Gastroesophageal sphincter (tissue), 4 donors: ENCODE measurements around the gene FBXO31. TPM values are rescaled to one million over a fixed set of nuclear protein-coding genes. Genes with fewer than 3 reads are reported as not detected.

ENCODE experiments used
- ATAC-seq: fragments of 150-250 bp; one replicate; pipeline ENCODE4 v1.9.1; 2016; ENCODE audit warnings: mild to moderate bottlenecking, moderate library complexity
- H3K27ac ChIP-seq, 4 donors: fragments of 200-600 bp; sonication (generic) in 3 of 4; 1 replicate in 3 of 4; 2 replicates in 1 of 4; pipeline ENCODE4 v1.5.1; 2016 to 2019
- H3K27me3 ChIP-seq: fragments of 200-600 bp; sonication (generic); one replicate; pipeline ENCODE4 v1.5.1; 2019
- H3K36me3 ChIP-seq, 2 donors: fragments of 200-600 bp; sonication (generic); one replicate each; pipeline ENCODE4 v1.5.1; 2019; ENCODE audit warnings: control low read depth in 1 of 2
- H3K4me1 ChIP-seq, 3 donors: fragments of 200-600 bp; sonication (generic); 1 replicate in 2 of 3; 2 replicates in 1 of 3; pipeline ENCODE4 v1.5.1; 2016 to 2019; ENCODE audit warnings: control low read depth in 2 of 3
- H3K4me3 ChIP-seq, 2 donors: fragments of 200-600 bp; sonication (generic); one replicate each; pipeline ENCODE4 v1.5.1; 2019; ENCODE audit warnings: mild to moderate bottlenecking in 1 of 2, moderate library complexity in 1 of 2
- H3K9me3 ChIP-seq, 3 donors: fragments of 200-600 bp; sonication (generic); one replicate each; pipeline ENCODE4 v1.5.1; 2017 to 2019; ENCODE audit warnings: control low read depth in 2 of 3
- CTCF ChIP-seq, 4 experiments: fragments of 200-600 bp in 2 of 4; fragments of 450-650 bp in 2 of 4; sonication (generic) in 1 of 4; IDR thresholded peaks; one replicate each; pipeline ENCODE4 v1.5.1; 2017 to 2019; ENCODE audit warnings: antibody characterized with exemption in 4 of 4, mild to moderate bottlenecking in 2 of 4, moderate library complexity in 2 of 4
- EP300 ChIP-seq: sonication (generic); formaldehyde crosslinking; IDR thresholded peaks from one replicate; pipeline ENCODE4 v1.6.1; 2017; ENCODE audit warnings: antibody characterized with exemption, mild to moderate bottlenecking
- POLR2A ChIP-seq, 2 donors: fragments of 450-650 bp; IDR thresholded peaks; one replicate each; pipeline ENCODE4 v1.6.1; 2017; ENCODE audit warnings: antibody characterized with exemption in 2 of 2, mild to moderate bottlenecking in 2 of 2, moderate library complexity in 1 of 2
- POLR2AphosphoS5 ChIP-seq: sonication (generic); formaldehyde crosslinking; IDR thresholded peaks from one replicate; pipeline ENCODE4 v1.6.1; 2017; ENCODE audit warnings: antibody characterized with exemption
- WGBS, 2 donors: methylation state at CpG; one replicate each; pipeline ENCODE4 v1.1.5; 2018; ENCODE audit warnings: low coverage in 1 of 2; 5-methylcytosine and 5-hydroxymethylcytosine counted together
- total RNA-seq, 4 donors: library from RNA; depleted of rRNA; stranded (reverse); fragments of >200 nt; gene quantifications; one replicate each; pipeline ENCODE4 v1.1.0, GENCODE V29; 2016

The FBXO31 gene
- total RNA-seq, 4 donors from 2014 or later: 69.2 to 141 (median 85.1) TPM

DNA sequence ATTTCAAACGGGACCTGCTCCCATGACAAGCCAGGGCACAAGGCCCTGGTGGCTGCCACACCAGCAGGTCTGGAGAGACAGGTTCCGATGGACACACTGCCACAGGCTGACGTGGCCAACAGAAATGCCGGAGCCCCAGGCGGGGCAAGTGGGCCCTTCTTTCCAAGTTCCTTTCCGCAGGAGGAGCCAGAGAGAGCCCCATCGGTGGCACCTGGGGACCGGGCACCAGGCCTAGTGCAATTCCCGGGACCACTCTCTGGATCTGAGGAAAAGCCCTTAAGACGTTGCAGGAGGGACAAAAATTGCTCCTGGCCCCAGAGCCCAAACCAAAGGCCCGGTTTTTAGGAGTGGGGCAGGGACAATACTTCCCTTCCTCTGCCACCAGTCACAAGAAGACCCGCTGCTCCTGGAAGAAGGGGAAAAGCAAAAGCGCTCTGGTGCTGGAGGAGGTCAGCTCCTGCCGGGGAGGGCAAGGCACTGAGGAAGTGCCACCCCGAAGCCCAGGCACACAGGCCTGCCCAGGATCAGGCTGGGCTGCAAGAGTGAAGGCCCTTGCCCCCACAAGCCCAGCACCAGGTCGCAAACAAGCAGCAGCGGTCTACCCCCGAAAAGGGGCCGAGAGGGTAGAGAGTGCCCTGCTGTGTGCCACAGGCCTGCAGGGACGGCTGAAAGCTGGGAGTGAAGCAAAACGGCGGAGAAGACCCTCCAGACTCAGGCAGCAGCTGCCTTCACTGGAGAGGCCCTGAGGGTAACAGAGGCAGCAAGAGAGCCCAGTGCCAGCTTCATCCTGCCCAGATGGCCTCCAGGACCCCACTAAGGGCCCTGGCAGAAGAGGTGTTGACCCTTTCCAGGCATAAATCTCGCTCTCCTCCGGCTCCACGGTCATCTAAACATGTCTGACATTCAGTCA is 37.7 kb upstream of the FBXO31 start:
- Histone ChIP-seq H3K36me3 (peaks cover 0 to 97% of the 10 kb centered on the region in 2 donors), H3K27me3 (no peaks in the 10 kb centered on the region), H3K27ac (no peak overlapping the region), H3K9me3 (no peaks in the 10 kb centered on the region), H3K4me3 (no peak overlapping the region), H3K4me1 (peaks cover 0 to 10% (median 0%) of the 10 kb centered on the region in 3 donors)
- no peak for TF ChIP-seq EP300
- no peak for TF ChIP-seq POLR2AphosphoS5
- no peak for TF ChIP-seq POLR2A (IDR thresholded peaks at IDR 0.05)
- no peak for TF ChIP-seq CTCF (IDR thresholded peaks at IDR 0.05)
- 88 to 100% methylated on average over 4 to 6 of the region's 25 CpGs for WGBS, 2 donors
- no peak for ATAC-seq

DNA sequence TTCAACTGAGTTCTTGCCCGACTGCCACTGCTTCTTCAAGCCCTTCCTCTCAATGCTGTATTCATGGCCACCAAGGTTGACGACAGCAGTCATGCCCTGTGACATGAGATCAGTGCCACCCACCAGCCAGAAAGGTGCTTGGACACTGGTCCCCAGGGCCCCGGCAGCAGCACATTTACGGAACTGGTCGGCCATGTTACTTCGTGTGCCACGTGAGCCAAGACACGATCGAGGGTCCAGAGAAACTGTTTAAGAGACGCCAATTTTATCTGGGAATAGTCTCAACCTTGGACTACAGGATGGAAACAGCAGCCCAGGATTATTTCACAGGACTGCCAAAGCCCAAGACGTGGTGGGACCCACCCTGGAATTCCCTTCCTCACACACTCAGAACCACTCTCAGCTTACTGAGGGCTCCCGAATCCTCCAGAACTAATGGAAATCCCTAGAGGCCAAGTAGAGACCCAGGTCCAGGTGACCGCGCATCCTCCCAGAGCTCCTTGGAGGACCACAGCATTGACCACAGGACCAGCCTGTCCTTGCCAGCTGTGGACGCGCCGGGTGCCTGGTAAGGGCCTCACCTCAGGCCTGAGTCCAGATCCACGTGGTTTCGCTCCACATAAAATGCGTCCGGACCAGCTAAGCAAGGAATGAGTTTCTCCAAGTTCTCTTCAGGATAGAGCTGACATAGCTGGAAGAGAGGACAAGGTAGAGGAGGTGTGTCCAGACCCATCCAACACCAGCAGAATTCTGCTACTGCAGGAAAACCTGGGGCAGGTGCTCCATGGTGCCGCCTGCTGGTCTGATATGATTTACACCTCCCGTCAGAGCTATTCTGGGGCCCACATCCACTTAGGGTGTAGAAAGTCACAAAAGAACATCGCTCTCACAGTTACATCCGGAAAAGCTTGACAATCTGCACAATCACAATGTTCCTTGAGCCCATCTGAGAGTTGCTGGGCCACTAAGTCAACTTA is 36.7 kb upstream of the FBXO31 start:
- peaks cover 0 to 99% of the 10 kb centered on the region in 2 donors for H3K36me3 ChIP-seq

GRCh38 chr16:87418644-87419043 is 35.1 kb upstream of the FBXO31 start:
- 76 to 81% methylated on average over 6 of the region's 6 CpGs for WGBS, 2 donors
- no peak for ATAC-seq
- TF ChIP-seq EP300 (no peak), POLR2AphosphoS5 (no peak), CTCF (IDR thresholded peaks at IDR 0.05) (no peak), POLR2A (IDR thresholded peaks at IDR 0.05) (no peak)
- Histone ChIP-seq H3K4me3 (no peak overlapping the region), H3K36me3 (peaks cover 0 to 100% of the 10 kb centered on the region in 2 donors), H3K4me1 (peaks cover 0 to 5% (median 0%) of the 10 kb centered on the region in 3 donors), H3K27me3 (no peaks in the 10 kb centered on the region), H3K9me3 (no peaks in the 10 kb centered on the region), H3K27ac (no peak overlapping the region)

More for the DNA sequence above, 36.7 kb upstream of the FBXO31 start:
- Histone ChIP-seq H3K4me3 (no peak overlapping the region), H3K4me1 (peaks cover 0 to 5% (median 0%) of the 10 kb centered on the region in 3 donors), H3K9me3 (no peaks in the 10 kb centered on the region), H3K27me3 (no peaks in the 10 kb centered on the region), H3K27ac (no peak overlapping the region)
- 85 to 88% methylated on average over 5 to 9 of the region's 25 CpGs for WGBS, 2 donors
- no peak for ATAC-seq
- TF ChIP-seq CTCF (IDR thresholded peaks at IDR 0.05) (no peak), POLR2A (IDR thresholded peaks at IDR 0.05) (no peak), EP300 (no peak), POLR2AphosphoS5 (no peak)

DNA sequence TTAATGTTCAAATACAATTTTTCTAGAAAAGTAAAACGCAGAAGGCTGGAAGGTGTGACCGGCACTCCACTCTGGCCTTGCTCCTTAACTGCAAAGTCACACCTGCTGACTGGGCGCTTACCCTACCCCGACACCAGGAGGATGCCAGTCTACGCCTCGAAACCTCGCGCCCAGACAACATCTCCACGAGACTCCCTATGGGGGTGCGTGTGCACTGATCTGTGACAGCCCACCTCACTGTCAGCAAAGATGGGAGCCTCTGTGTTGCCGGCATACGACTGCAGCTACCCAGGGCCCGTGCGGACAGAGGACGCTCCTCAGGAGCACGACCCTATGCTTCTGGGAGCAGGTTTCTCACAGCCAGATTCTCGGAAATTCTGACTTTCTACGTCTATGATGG is 34.6 kb upstream of the FBXO31 start:
- no peak for ATAC-seq
- Histone ChIP-seq H3K27me3 (no peaks in the 10 kb centered on the region), H3K4me3 (no peak overlapping the region), H3K9me3 (no peaks in the 10 kb centered on the region), H3K27ac (no peak overlapping the region), H3K4me1 (peaks cover 0 to 5% (median 0%) of the 10 kb centered on the region in 3 donors), H3K36me3 (peaks cover 0 to 100% of the 10 kb centered on the region in 2 donors)
- TF ChIP-seq POLR2AphosphoS5 (no peak), CTCF (IDR thresholded peaks at IDR 0.05) (no peak), EP300 (no peak), POLR2A (IDR thresholded peaks at IDR 0.05) (no peak)
- WGBS, 2 donors: 93 to 94% methylated on average over 7 to 8 of the region's 18 CpGs
